ENCODE data around the gene DNAJC15.
A peak's percentile ranks its signal among the peaks of the same experiment; 100 is the strongest.
"Not testable (repeated sequence)": the region's sequence is repeated elsewhere in the genome, so short reads cannot be mapped to it uniquely, and the experiment has no call there.

DNAJC15 gene

DNA sequence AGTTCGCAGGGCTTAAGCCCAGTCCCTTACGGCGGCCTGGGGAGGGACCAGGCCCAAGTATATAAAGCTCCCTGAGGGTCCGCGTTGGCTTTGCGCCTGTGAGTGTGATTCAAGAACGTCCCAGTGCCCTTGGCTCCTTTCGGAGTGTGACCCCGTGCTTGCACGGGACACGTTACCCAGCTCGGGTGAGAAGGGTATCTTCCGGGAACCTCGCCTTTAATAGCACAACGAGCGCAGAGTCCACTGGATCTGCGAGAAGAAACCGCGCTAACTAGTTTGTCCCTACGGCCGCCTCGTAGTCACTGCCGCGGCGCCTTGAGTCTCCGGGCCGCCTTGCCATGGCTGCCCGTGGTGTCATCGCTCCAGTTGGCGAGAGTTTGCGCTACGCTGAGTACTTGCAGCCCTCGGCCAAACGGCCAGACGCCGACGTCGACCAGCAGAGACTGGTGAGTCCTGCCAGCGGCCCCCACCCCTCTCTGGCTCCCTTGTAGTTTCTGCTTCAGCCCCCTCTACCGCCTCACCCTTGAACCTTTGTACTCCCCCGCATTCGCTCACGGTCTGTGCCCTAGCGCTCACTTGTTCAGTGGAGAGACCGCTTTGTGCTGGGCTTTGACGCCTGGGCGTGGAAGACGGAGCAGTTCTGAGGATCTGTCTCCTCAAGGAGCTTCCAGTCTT is at the start of gene DNAJC15:
DNAJC15 (plus strand) TSS at position 298 of the 675 bp plus-strand sequence; CDS start at position 339, 41 bp downstream.
- no peak for DNase-seq

GRCh38 chr13:42976066-42976465 is 47.3 kb upstream of the DNAJC15 start:
- no peak for DNase-seq

- no peak for DNase-seq
Observed at GRCh38 chr13:42977219-42977659, 46.1 kb upstream of the DNAJC15 start.

DNA sequence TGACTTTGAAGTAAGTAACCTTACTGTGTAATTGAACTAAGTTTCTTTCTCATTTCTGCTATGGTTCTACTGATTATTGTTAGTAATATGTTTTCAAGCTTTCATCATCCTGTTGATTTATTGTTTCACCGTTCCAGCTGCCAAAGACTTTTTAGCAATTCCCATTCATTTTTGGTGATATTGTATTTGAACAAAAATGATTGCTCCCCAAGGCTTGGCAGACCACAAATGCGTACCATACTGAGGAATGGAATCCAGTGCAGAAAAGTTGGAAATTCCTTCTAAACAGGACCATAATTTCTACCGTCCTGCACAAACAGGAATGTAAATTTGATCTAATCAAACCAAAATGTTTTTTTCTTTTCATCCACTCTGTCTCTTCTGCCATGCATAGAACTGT is 42.1 kb upstream of the DNAJC15 start:
- no peak for DNase-seq

GRCh38 chr13:42981853-42982252 is 41.5 kb upstream of the DNAJC15 start:
- no peak for DNase-seq

GRCh38 chr13:42984026-42984425 is 39.4 kb upstream of the DNAJC15 start:
- no peak for DNase-seq

DNA sequence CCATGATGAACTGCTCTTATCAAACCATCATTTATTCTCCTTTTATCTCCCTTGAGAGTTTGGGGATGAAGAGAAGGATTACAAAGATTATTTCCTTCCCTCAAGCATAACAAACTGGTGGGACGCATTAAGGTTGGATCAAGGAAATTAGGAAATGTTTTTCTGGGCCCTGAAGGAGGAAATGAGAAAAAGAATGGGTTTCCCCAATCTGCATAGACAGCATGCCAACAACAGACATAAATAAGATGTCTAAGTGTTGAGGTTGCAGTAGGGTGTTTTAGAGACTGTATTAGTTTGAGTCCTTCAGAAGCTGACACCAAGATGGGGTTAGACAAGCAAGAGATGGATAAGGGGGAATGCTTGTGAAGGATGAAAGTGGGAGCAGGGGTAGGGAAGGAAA is 38.7 kb upstream of the DNAJC15 start:
- no peak for DNase-seq

GRCh38 chr13:42985312-42986175 is 37.8 kb upstream of the DNAJC15 start:
- DNase-seq: no peak

DNA sequence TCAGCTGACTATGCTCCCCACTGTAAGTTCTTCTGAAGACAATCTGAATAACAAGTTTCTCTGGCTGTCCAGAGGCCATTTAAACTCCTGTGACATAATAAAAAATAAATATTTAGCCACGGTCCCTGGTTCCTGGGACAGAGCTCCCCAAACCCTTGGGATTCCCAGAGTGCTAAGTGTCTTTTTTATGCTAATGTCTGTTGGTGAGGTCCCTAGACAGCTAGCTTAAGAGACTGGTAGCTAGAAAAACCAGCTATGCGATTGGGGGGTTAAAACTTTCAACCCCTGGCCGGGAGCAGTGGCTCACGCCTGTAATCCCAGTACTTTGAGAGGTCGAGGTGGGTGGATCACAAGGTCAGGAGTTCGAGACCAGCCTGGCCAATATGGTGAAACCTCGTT is 37.2 kb upstream of the DNAJC15 start:
- no peak for DNase-seq

- peak; percentile 6 for DNase-seq
Observed at GRCh38 chr13:42990291-42991232, 32.8 kb upstream of the DNAJC15 start.

- DNase-seq: not testable (repeated sequence)
Observed at GRCh38 chr13:42991233-42991897, 32.0 kb upstream of the DNAJC15 start.

DNA sequence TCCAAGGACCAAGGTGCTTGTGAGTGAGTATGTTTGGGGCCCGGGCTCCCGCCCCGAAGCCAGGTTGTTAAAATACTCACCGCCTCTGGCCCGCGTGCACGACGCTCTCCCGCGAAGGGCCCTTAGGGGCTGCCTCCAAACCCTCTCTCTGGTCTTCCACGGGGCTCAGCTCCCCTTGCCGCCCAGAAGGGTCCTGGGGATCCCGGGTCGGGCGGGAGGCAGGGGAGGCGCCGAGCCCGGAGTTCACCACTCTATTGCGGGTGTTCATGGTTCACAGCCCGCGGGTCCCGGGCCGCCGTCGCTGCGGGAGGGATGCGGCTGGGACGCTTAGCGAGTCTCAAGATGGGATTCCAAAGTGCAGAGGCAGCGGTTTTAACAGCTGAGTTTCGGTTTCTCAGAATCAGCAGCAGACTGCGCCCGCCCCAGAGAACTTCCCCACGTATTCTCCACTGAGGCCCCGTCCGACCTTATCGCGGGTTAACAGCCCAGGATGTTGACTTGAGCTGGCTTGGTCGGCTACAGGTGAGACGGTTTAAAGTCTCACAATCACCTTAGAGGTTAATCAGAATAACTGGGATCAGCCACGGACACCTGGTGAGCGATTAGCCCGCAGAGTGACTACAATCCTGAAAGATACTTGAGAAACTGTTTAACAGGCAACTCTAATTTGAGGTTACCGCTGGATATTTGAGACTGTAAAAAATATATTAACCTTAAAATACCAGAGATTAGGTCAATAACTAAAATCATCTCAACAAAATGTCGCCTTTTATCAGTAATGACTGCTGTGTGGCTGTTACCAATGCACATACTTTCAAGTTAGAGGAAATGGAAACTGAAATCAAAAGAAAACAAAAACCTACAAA is 31.3 kb upstream of the DNAJC15 start, which contains the start of gene EPSTI1:
EPSTI1 (minus strand) TSS at position 344 of the 866 bp plus-strand sequence; CDS start at position 268, 76 bp downstream.
- no peak for DNase-seq

DNA sequence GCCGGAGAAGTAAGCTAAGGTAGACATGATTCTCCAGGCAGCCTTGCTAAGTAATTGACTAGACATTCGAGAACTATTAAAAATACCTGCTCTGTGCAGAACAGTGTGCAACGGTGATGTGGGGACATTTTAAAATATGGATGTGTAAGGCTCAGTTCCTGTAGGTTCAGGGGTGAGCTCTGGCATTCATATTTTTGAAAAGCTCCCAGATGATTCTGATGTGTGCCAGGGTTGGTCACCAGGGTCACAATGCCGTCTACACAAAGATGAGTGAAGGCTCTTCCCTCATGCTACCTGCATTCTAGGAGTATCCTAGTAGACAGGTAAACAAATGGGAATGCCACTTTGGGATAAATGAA is 30.6 kb upstream of the DNAJC15 start:
- no peak for DNase-seq

GRCh38 chr13:42994878-42995277 is 28.5 kb upstream of the DNAJC15 start:
- no peak for DNase-seq

GRCh38 chr13:42996584-42996983 is 26.8 kb upstream of the DNAJC15 start:
- no peak for DNase-seq

DNA sequence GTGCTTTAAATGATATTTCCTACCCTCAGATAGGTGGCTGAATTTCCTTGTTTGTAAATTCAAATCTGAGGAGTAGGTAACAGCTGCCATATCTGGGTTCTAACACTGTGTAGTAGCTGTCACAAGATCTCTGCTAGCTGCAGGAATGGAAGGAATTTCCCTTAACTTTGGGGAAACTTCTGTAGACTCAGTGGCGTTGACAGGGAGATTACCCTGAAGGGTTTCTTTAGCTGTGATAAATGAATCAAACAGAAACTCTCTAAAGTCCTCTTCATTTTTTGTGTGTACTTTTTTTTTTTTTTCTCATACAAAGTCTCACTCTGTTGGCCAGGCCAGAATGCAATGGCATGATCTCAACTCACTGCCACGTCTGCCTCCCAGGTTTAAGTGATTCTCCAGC is 26.0 kb upstream of the DNAJC15 start:
- no peak for DNase-seq

- DNase-seq: no peak
Observed at GRCh38 chr13:42999491-42999890, 23.9 kb upstream of the DNAJC15 start.

DNA sequence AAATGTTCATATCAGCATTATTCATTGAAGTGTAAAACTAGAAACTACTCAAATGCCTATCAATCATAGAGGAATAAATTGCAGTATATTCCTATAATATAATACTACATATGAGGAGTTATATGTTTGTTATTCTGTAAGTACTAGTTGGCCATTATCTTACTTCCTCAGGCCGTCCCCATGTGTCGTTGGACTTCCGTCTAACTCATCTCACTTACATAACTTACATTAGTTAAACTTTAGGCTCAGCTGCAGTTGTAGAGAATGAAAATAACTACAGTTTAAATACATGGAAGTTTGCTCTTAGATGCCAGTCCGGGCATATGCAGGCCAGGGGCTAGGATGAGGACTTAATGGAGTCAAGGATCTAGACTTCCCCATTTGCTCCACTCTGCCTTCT is 22.7 kb upstream of the DNAJC15 start:
- DNase-seq: no peak

- no peak for DNase-seq
Observed at GRCh38 chr13:43002021-43002420, 21.4 kb upstream of the DNAJC15 start.

- no peak for DNase-seq
Observed at GRCh38 chr13:43003010-43003409, 20.4 kb upstream of the DNAJC15 start.

GRCh38 chr13:43003729-43004128 is 19.7 kb upstream of the DNAJC15 start:
- DNase-seq: no peak
